Right atrium auricular region (tissue), 2 donors: Measurements from ENCODE around the gene PROKR2. TPM values are rescaled to one million over a fixed set of nuclear protein-coding genes. Genes with fewer than 3 reads are reported as not detected.

Source experiments
- DNase-seq: peaks from one replicate; pipeline ENCODE4 v3.0.0-alpha.2; 2019; ENCODE audit warnings: low spot score
- H3K27ac ChIP-seq, 2 donors: fragments of 200-600 bp; sonication (generic); 1 replicate in 1 of 2; 2 replicates in 1 of 2; pipeline ENCODE4 v1.5.1; 2016 to 2019
- H3K27me3 ChIP-seq, 2 donors: fragments of 200-600 bp; sonication (generic); one replicate each; pipeline versions ENCODE4 v1.5.1 to v1.6.0; 2017 to 2019
- H3K36me3 ChIP-seq: fragments of 200-600 bp; sonication (generic); one replicate; pipeline ENCODE4 v1.5.1; 2016
- H3K4me1 ChIP-seq, 2 donors: fragments of 200-600 bp; sonication (generic); one replicate each; pipeline versions ENCODE4 v1.5.1 to v1.6.0; 2017 to 2019
- H3K4me3 ChIP-seq, 2 donors: fragments of 200-600 bp; sonication (generic); 1 replicate in 1 of 2; 2 replicates in 1 of 2; pipeline ENCODE4 v1.5.1; 2017 to 2019; ENCODE audit warnings: mild to moderate bottlenecking in 1 of 2, moderate library complexity in 1 of 2
- H3K9me3 ChIP-seq, 2 donors: fragments of 200-600 bp; sonication (generic); one replicate each; pipeline ENCODE4 v1.5.1; 2019
- total RNA-seq, 2 donors: library from RNA; depleted of rRNA; stranded (reverse); fragments of >200 nt; gene quantifications; one replicate each; pipeline ENCODE4 v1.1.0, GENCODE V29; 2016
- TF ChIP-seq, protein P1 (sequence below), 2 donors: fragments of 200-600 bp; sonication (generic); IDR thresholded peaks; one replicate each; pipeline ENCODE4 v1.5.1; 2019; ENCODE audit warnings: antibody characterized with exemption in 2 of 2

The PROKR2 gene
- total RNA-seq, 2 donors from 2014 or later = not detected

DNA sequence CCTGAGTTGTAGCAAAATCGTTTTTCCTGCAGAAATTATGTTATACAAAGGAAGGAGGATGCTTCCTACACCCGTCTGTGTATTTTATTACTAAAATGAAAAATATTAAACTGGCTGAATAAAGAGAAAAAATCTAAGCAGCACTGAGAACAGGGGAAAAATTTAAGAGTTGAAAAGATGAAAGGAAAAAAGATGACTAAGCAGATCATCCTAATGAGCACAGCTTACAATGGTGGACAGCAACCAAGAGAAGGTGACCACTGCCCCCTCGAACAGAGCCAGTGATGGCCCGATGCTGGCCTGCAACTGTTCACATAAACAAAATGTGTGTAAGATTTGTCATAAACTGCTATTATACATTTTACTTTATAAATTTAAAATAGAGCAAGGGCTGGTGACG lies 4.2 kb downstream of the PROKR2 start:
- H3K27ac ChIP-seq = no peak overlapping the region
- TF ChIP-seq, protein P1, sequence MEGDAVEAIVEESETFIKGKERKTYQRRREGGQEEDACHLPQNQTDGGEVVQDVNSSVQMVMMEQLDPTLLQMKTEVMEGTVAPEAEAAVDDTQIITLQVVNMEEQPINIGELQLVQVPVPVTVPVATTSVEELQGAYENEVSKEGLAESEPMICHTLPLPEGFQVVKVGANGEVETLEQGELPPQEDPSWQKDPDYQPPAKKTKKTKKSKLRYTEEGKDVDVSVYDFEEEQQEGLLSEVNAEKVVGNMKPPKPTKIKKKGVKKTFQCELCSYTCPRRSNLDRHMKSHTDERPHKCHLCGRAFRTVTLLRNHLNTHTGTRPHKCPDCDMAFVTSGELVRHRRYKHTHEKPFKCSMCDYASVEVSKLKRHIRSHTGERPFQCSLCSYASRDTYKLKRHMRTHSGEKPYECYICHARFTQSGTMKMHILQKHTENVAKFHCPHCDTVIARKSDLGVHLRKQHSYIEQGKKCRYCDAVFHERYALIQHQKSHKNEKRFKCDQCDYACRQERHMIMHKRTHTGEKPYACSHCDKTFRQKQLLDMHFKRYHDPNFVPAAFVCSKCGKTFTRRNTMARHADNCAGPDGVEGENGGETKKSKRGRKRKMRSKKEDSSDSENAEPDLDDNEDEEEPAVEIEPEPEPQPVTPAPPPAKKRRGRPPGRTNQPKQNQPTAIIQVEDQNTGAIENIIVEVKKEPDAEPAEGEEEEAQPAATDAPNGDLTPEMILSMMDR (IDR thresholded peaks at IDR 0.05) = no peak
- no peak for DNase-seq
- H3K4me1 ChIP-seq = peaks cover 0 to 13% of the 10 kb centered on the region in 2 donors
- peaks cover 0 to 11% of the 10 kb centered on the region in 2 donors for H3K9me3 ChIP-seq
- no peak overlapping the region for H3K4me3 ChIP-seq
- H3K27me3 ChIP-seq = peaks cover 0 to 18% of the 10 kb centered on the region in 2 donors
- H3K36me3 ChIP-seq = no peaks in the 10 kb centered on the region

DNA sequence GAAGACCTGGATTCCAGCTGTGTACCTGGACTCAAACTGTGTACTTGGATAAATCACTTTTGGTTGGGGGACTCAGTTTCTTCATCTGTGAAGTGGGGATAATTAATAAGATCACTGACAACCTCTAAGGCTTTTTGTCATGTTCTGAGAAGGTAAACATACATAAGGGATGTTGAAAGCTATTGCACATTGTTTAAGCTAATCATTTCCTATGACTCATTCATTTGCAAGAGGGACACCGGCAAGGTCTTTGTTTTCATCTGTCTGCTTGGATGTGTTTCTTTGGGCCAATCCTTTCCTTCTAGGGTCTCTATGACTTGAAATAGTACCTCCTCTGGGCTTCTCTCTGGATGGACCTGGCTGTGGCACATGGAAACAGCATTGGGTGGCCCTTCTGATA lies 6.8 kb downstream of the PROKR2 start:
- DNase-seq = no peak
- no peaks in the 10 kb centered on the region for H3K4me1 ChIP-seq
- H3K36me3 ChIP-seq = no peaks in the 10 kb centered on the region
- H3K27ac ChIP-seq = no peak overlapping the region
- H3K4me3 ChIP-seq = no peak overlapping the region
- no peaks in the 10 kb centered on the region for H3K27me3 ChIP-seq
- peaks cover 0 to 11% of the 10 kb centered on the region in 2 donors for H3K9me3 ChIP-seq
- TF ChIP-seq, protein P1 (IDR thresholded peaks at IDR 0.05) = no peak

- TF ChIP-seq, protein P1 (IDR thresholded peaks at IDR 0.05) = no peak
- no peaks in the 10 kb centered on the region for H3K27me3 ChIP-seq
- H3K36me3 ChIP-seq = no peaks in the 10 kb centered on the region
- H3K4me3 ChIP-seq = no peak overlapping the region
- no peaks in the 10 kb centered on the region for H3K9me3 ChIP-seq
- DNase-seq = no peak
- no peak overlapping the region for H3K27ac ChIP-seq
- H3K4me1 ChIP-seq = no peaks in the 10 kb centered on the region
These were observed 17.9 kb downstream of the PROKR2 start for GRCh38 chr20:5298811-5299210.

- Histone ChIP-seq H3K4me1 (no peaks in the 10 kb centered on the region), H3K4me3 (no peak overlapping the region), H3K9me3 (no peaks in the 10 kb centered on the region), H3K27me3 (no peaks in the 10 kb centered on the region), H3K36me3 (no peaks in the 10 kb centered on the region), H3K27ac (no peak overlapping the region)
- TF ChIP-seq, protein P1 (IDR thresholded peaks at IDR 0.05) = no peak
- DNase-seq = no peak
These were observed 19.3 kb downstream of the PROKR2 start for GRCh38 chr20:5297280-5298004.

DNA sequence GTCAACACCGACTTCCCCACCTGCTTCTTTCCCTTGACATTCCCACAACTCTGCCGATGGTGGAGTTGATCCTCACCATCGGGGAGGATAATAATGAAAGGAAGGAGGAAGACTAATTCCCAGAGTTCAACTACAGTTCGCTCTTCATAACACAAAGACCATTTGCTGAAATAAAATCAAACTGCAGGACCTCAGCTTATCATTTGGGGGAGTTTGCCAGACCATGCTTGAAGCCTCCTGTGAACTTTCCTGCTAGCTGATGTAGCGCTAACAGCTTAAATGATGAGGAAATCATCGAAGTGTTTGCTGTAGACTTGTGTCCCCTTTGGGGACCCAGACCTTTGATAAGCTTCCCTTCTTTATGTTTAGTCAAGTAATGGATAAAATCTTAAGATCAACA lies 26.2 kb downstream of the PROKR2 start:
- DNase-seq = no peak
- Histone ChIP-seq H3K4me3 (no peak overlapping the region), H3K9me3 (peaks cover 0 to 6% of the 10 kb centered on the region in 2 donors), H3K4me1 (no peaks in the 10 kb centered on the region), H3K27ac (no peak overlapping the region), H3K36me3 (no peaks in the 10 kb centered on the region), H3K27me3 (no peaks in the 10 kb centered on the region)
- TF ChIP-seq, protein P1 (IDR thresholded peaks at IDR 0.05) = no peak

- H3K4me3 ChIP-seq = no peak overlapping the region
- no peaks in the 10 kb centered on the region for H3K27me3 ChIP-seq
These were observed 34.2 kb downstream of the PROKR2 start for GRCh38 chr20:5282561-5282960.

More at GRCh38 chr20:5282561-5282960, 34.2 kb downstream of the PROKR2 start:
- H3K27ac ChIP-seq = no peak overlapping the region
- H3K36me3 ChIP-seq = no peaks in the 10 kb centered on the region
- H3K4me1 ChIP-seq = no peaks in the 10 kb centered on the region
- DNase-seq = no peak
- TF ChIP-seq, protein P1 (IDR thresholded peaks at IDR 0.05) = no peak
- H3K9me3 ChIP-seq = peaks cover 0 to 6% of the 10 kb centered on the region in 2 donors
